ENCODE measurements around the gene CNNM3.
"Not testable (repeated sequence)": the region's sequence is repeated elsewhere in the genome, so short reads cannot be mapped to it uniquely, and the experiment has no call there.

The CNNM3 gene

GRCh38 chr2:96800061-96801004 lies 15.7 kb upstream of the CNNM3 start:
- Histone ChIP-seq H3K36me3 (ENCODE audit: control insufficient read depth, insufficient read depth, low read length) (peaks cover 15% of the 10 kb centered on the region), H3K9ac (ENCODE audit: low read length) (no peak overlapping the region), H3K27me3 (ENCODE audit: control insufficient read depth, insufficient read depth, low read length) (no peaks in the 10 kb centered on the region), H3K27ac (ENCODE audit: low read depth, low read length) (no peak overlapping the region), H3K4me3 (ENCODE audit: low read depth, low read length) (no peak overlapping the region), H3K9me3 (ENCODE audit: control insufficient read depth, insufficient read depth, low read depth, low read length) (no peaks in the 10 kb centered on the region), H3K4me1 (ENCODE audit: control insufficient read depth, insufficient read depth, low read length) (peaks cover 3% of the 10 kb centered on the region; the same call in 1 of the 2 replicates)

- no peaks in the 10 kb centered on the region for H3K9me3 ChIP-seq (ENCODE audit: control insufficient read depth, insufficient read depth, low read depth, low read length)
- H3K36me3 ChIP-seq (ENCODE audit: control insufficient read depth, insufficient read depth, low read length), result peaks cover 15% of the 10 kb centered on the region
- H3K9ac ChIP-seq (ENCODE audit: low read length), result no peak overlapping the region
- no peak overlapping the region for H3K27ac ChIP-seq (ENCODE audit: low read depth, low read length)
- peaks cover 3% of the 10 kb centered on the region; the same call in 1 of the 2 replicates for H3K4me1 ChIP-seq (ENCODE audit: control insufficient read depth, insufficient read depth, low read length)
- H3K27me3 ChIP-seq (ENCODE audit: control insufficient read depth, insufficient read depth, low read length), result no peaks in the 10 kb centered on the region
- no peak overlapping the region for H3K4me3 ChIP-seq (ENCODE audit: low read depth, low read length)
Measured at GRCh38 chr2:96801005-96801785, 14.9 kb upstream of the CNNM3 start.

- peaks cover 15% of the 10 kb centered on the region for H3K36me3 ChIP-seq (ENCODE audit: control insufficient read depth, insufficient read depth, low read length)
- no peak overlapping the region for H3K9ac ChIP-seq (ENCODE audit: low read length)
- no peaks in the 10 kb centered on the region for H3K9me3 ChIP-seq (ENCODE audit: control insufficient read depth, insufficient read depth, low read depth, low read length)
Measured at GRCh38 chr2:96801786-96802595, 14.1 kb upstream of the CNNM3 start.

GRCh38 chr2:96802721-96803120 lies 13.3 kb upstream of the CNNM3 start:
- no peak overlapping the region for H3K9ac ChIP-seq (ENCODE audit: low read length)
- no peak overlapping the region for H3K27ac ChIP-seq (ENCODE audit: low read depth, low read length)
- peaks cover 3% of the 10 kb centered on the region; the same call in 1 of the 2 replicates for H3K4me1 ChIP-seq (ENCODE audit: control insufficient read depth, insufficient read depth, low read length)
- no peaks in the 10 kb centered on the region for H3K9me3 ChIP-seq (ENCODE audit: control insufficient read depth, insufficient read depth, low read depth, low read length)
- H3K27me3 ChIP-seq (ENCODE audit: control insufficient read depth, insufficient read depth, low read length), result no peaks in the 10 kb centered on the region
- peaks cover 15% of the 10 kb centered on the region for H3K36me3 ChIP-seq (ENCODE audit: control insufficient read depth, insufficient read depth, low read length)
- H3K4me3 ChIP-seq (ENCODE audit: low read depth, low read length), result no peak overlapping the region

More at GRCh38 chr2:96801786-96802595, 14.1 kb upstream of the CNNM3 start:
- Histone ChIP-seq H3K27ac (ENCODE audit: low read depth, low read length) (no peak overlapping the region; the same call in 1 of the 2 replicates), H3K27me3 (ENCODE audit: control insufficient read depth, insufficient read depth, low read length) (no peaks in the 10 kb centered on the region), H3K4me3 (ENCODE audit: low read depth, low read length) (no peak overlapping the region), H3K4me1 (ENCODE audit: control insufficient read depth, insufficient read depth, low read length) (peaks cover 3% of the 10 kb centered on the region; the same call in 1 of the 2 replicates)

GRCh38 chr2:96804986-96805385 lies 11.1 kb upstream of the CNNM3 start:
- H3K9me3 ChIP-seq (ENCODE audit: control insufficient read depth, insufficient read depth, low read depth, low read length), result no peaks in the 10 kb centered on the region
- peaks cover 10% of the 10 kb centered on the region for H3K36me3 ChIP-seq (ENCODE audit: control insufficient read depth, insufficient read depth, low read length)
- H3K4me3 ChIP-seq (ENCODE audit: low read depth, low read length), result no peak overlapping the region
- no peak overlapping the region for H3K27ac ChIP-seq (ENCODE audit: low read depth, low read length)
- H3K27me3 ChIP-seq (ENCODE audit: control insufficient read depth, insufficient read depth, low read length), result no peaks in the 10 kb centered on the region
- peaks cover 3% of the 10 kb centered on the region; the same call in 1 of the 2 replicates for H3K4me1 ChIP-seq (ENCODE audit: control insufficient read depth, insufficient read depth, low read length)
- H3K9ac ChIP-seq (ENCODE audit: low read length), result no peak overlapping the region

GRCh38 chr2:96805946-96806345 lies 10.1 kb upstream of the CNNM3 start:
- H3K9me3 ChIP-seq (ENCODE audit: control insufficient read depth, insufficient read depth, low read depth, low read length); H3K9ac ChIP-seq (ENCODE audit: low read length); H3K4me3 ChIP-seq (ENCODE audit: low read depth, low read length); H3K4me1 ChIP-seq (ENCODE audit: control insufficient read depth, insufficient read depth, low read length); H3K27me3 ChIP-seq (ENCODE audit: control insufficient read depth, insufficient read depth, low read length); H3K27ac ChIP-seq (ENCODE audit: low read depth, low read length): not testable (repeated sequence)
- H3K36me3 ChIP-seq (ENCODE audit: control insufficient read depth, insufficient read depth, low read length), result peaks cover 16% of the 10 kb centered on the region

- H3K9ac ChIP-seq (ENCODE audit: low read length), result no peak overlapping the region
- no peak overlapping the region for H3K4me3 ChIP-seq (ENCODE audit: low read depth, low read length)
- H3K36me3 ChIP-seq (ENCODE audit: control insufficient read depth, insufficient read depth, low read length), result peaks cover 15% of the 10 kb centered on the region
Measured at GRCh38 chr2:96806468-96807126, 9.5 kb upstream of the CNNM3 start.

GRCh38 chr2:96807127-96807471 lies 9.0 kb upstream of the CNNM3 start:
- Histone ChIP-seq H3K36me3 (ENCODE audit: control insufficient read depth, insufficient read depth, low read length) (peaks cover 10% of the 10 kb centered on the region), H3K4me1 (ENCODE audit: control insufficient read depth, insufficient read depth, low read length) (no peaks in the 10 kb centered on the region), H3K4me3 (ENCODE audit: low read depth, low read length) (no peak overlapping the region), H3K27me3 (ENCODE audit: control insufficient read depth, insufficient read depth, low read length) (no peaks in the 10 kb centered on the region), H3K27ac (ENCODE audit: low read depth, low read length) (no peak overlapping the region), H3K9ac (ENCODE audit: low read length) (no peak overlapping the region), H3K9me3 (ENCODE audit: control insufficient read depth, insufficient read depth, low read depth, low read length) (no peaks in the 10 kb centered on the region)

More at GRCh38 chr2:96806468-96807126, 9.5 kb upstream of the CNNM3 start:
- H3K27me3 ChIP-seq (ENCODE audit: control insufficient read depth, insufficient read depth, low read length), result no peaks in the 10 kb centered on the region
- H3K9me3 ChIP-seq (ENCODE audit: control insufficient read depth, insufficient read depth, low read depth, low read length), result no peaks in the 10 kb centered on the region
- H3K4me1 ChIP-seq (ENCODE audit: control insufficient read depth, insufficient read depth, low read length), result no peaks in the 10 kb centered on the region
- no peak overlapping the region for H3K27ac ChIP-seq (ENCODE audit: low read depth, low read length)

- H3K4me1 ChIP-seq (ENCODE audit: control insufficient read depth, insufficient read depth, low read length), result no peaks in the 10 kb centered on the region
- H3K27ac ChIP-seq (ENCODE audit: low read depth, low read length), result no peak overlapping the region
- no peak overlapping the region for H3K9ac ChIP-seq (ENCODE audit: low read length)
- no peaks in the 10 kb centered on the region for H3K9me3 ChIP-seq (ENCODE audit: control insufficient read depth, insufficient read depth, low read depth, low read length)
- H3K36me3 ChIP-seq (ENCODE audit: control insufficient read depth, insufficient read depth, low read length), result peaks cover 7% of the 10 kb centered on the region; the same call in 1 of the 2 replicates
- H3K27me3 ChIP-seq (ENCODE audit: control insufficient read depth, insufficient read depth, low read length), result no peaks in the 10 kb centered on the region
- H3K4me3 ChIP-seq (ENCODE audit: low read depth, low read length), result no peak overlapping the region
Measured at GRCh38 chr2:96808176-96808837, 7.8 kb upstream of the CNNM3 start.
